NCI-H2196 (cell line): ENCODE measurements around the gene DIDO1.

ENCODE experiments used
- DNase-seq: peaks from one replicate; lab custom pipeline; 2025; ENCODE audit not compliant: unreplicated experiment; lab: John Stamatoyannopoulos, UW

The DIDO1 gene

DNA sequence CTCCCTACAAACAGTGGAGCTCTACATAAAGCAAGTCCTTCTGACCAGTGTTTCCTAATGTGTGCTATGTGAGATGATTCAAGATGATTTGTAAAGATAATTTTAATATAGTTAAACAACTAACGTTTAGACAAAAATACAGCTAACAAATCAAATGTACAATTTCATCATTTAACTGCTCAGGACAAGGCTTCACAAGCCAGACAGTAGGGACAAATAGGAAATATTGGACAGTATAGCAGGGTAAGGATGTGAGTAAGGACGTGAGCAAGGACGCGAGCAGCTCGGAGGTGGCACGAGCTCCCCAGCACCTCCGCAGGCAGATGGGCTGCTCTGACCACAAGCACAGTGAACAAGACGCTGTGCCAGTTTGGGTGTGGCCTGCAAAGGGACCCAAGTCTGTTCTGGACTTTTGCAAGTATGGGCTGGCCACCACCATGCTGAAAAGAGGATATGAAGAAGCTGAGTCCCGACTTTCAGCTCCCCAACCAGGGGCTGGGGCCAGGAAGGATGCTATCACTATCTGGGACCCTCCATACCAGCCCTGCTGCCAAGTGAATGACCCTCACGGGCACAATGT is 14.5 kb downstream of the DIDO1 start:
- no peak for DNase-seq

DNA sequence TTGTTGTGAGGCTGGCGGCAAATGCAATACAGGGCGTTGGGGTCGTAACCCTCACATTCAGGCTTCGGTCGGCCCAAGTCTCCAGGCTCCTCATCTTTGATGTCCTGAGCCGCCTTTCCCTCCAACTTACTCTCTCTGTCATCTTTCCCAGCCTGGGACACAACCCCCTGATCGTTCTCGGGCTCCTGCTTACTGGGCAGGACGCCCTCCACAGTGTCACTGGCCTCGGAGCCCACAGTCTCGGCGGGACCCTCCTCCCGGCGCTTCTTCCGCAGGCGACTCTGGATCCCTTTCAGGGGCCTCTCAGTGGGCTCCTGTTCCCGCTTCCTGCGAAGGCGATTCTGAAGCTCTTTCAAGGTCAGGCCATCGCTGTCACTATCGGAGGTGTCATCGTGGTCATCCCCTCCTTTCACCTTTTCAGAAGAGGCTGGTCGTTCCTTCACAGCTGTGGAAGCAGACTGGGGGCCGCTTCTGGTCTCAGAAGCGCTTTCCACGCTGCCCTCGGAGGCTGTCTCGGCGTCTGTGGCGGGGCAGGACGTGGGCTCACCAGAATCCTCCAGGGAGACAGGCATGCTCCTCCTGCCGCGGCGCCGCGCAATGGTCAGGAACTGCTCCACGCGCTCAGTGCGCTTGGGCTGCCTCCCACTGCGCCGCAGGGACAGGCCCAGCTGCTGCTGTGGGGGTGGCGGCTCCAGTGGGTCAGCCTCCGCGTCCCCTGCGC is 15.4 kb downstream of the DIDO1 start:
- DNase-seq: no peak

DNA sequence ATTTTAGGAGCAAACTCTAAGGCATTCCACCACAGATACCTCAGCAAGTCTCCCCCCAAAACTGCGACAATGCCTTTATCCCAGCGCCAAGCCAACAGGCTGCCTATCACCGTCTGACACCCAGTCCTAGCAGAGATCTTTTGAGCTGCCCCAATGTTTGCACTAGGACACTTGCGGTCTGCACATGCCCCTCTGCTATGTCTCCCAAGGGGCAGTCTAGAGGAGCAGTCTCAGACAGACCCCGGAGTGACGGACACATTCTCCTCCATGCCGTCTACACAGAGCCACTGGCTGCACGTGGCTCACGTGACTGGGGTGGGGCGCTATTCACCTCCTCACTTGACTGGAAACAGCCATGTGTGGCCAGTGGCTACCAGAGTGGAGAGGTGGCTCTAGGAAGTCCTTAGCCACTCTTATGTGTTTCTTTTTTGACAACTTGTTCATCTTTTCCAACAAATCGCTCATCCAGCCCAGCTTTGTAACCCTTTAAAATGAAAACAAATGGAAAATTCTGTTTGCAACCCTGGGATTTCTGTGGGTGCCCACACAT is 16.0 kb downstream of the DIDO1 start:
- no peak for DNase-seq

DNA sequence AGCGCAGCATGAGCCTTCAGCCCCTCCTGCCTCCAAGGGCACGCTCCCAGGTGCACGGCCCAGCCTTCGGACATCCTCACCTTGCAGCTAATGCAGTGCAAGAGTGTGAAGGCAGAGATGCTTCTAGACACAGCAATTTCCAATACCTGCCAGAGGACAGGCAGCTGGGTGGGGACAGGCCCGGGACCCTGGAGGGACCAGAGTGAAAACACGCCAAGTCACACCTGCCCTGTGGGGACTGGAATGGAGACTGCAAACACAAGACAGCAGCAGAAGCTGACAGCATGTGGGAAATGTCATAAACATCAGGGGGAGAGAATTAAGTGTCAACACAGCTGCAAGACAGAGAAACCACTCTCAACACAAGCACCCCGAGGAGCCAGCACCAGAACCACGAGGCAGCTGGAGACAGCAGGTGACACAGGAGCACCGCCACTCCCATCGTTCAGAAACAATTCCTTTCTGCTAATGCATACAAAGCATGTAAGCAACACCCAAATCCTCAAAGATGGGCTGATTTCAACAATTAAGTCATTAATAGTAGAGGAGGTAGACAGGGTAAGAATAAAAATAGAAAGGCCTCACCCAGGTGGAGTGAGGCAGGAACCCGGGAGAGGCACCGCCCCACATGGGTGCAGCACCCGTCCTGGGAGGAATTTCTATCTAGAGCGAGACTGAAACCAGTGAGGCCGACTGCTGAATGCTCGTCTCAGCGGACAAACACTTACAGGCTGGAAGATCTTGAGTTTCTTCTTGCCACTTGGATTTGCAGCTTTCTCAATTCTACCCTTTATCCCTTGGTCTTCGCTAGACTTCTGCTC is 17.1 kb downstream of the DIDO1 start:
- peak; percentile 28 for DNase-seq

DNA sequence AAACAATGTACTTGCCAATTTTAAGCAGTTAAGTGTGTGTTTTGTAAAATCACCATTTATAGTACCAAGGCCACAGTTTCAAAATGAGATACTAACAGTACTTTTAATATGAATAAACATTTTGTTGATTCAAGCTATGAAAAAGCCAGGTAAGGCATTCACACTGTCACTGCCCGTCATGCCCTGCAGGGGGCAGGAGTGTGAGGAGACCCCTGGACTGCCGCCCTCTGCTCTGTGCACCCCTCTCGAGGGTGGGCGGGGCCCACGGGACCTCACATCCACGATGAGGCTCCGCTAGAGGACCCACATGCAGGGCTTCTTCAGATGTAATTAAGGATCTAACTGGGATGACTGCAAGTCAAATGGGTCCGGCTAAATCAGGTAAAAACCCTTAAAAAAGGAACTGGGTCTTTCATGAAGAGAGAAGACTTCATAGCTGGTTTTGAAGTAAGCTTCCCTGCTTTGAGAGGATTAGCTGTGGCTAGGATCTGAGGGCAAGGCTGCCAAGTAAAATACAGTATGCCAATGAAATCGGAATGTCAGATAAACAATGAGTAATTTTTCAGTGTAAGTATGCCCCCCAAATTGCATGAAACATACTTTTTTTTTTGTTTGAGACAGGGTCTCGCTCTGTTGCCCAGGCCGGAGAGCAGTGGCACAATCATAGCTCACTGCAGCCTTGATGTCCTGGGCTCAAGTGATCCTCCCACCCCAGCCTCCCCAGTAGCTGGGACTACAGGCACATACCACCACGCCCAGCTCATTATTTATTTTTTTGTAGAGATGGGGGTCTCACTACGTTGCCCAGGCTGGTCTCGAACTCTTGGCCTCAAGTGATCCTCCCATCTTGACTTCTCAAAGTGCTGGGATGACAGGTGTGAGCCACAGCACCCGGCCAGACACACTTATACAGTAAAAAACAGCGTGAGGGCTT is 18.7 kb downstream of the DIDO1 start:
- no peak for DNase-seq

DNA sequence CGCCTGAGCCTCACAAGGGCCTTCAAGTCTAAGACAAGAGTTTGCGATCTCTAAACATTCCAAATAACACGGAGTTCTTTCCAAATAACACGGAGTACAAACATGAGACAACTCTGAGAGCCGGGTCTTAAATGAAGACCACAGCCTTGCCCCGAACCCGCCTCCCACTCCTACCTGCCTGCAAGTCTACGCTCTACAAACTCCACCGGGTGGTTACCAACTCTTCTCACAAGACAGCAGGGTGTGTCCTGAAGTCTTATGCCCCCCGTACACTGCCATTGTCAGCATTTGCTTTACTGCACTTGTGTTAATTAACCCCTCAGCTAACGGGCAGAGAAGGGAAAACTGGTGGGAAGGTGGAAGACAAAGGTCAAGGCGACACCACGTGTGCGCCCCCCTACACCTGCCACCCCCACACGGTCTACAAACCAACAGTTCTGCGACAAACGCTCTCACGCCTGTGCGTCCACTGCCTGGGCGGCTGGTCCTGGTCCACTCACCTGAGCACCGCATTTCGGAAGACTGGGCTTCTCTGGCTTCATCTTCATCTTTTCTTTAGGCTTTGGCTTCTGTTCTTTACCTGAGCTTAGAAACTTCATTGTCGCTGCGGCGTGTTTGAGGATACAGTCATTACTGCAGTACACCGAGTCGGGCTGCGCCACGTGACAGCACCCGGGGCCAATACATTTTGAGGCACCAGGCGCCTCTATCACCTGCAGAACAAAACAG is 19.5 kb downstream of the DIDO1 start:
- no peak for DNase-seq

DNA sequence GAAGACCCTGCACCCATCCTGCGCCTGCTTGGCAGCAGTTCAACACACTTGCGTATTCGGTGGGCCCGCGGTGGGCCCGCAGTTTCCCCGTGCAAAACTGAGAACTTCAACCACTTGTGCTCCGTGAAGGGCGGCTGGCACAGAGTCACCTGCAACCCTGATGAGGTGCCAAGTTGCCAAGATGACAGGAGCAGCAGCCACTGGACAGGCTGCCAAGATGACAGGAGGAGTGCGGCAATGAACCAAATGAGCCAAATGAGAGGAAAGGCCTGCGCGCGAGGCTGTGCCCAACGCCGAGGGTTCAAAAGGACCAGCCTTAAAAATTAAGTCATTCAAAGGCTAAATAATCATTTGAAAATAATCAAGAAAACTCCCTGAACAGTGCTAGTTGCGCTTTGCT is 20.1 kb downstream of the DIDO1 start:
- DNase-seq: no peak

DNA sequence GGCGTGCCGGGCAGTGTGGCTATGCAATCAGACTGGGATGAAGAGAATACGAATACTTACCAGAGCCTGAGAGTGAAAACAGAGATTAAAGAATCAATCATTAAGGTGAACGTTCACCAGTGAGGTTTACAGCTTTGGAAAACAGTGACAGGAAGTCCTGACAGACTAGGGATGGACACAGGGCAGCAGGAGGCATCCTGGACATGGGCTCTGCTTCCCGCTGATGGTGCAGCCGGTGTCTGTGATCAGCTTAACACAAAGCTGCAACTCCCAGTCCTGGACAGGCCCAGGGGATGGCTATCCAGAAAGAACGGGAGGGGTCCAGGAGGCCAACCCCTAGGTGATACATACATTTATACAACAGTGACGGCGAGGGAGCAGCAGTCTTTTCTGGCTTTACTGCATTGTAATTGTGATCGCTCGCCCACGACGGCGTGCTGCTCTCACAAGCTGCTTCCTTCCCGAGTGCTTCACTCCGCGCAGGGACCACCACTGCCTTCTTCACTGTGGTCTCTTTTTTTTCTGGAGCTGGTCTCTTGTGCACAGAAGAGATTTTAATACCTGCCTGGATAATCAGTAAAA is 20.7 kb downstream of the DIDO1 start:
- no peak for DNase-seq

DNA sequence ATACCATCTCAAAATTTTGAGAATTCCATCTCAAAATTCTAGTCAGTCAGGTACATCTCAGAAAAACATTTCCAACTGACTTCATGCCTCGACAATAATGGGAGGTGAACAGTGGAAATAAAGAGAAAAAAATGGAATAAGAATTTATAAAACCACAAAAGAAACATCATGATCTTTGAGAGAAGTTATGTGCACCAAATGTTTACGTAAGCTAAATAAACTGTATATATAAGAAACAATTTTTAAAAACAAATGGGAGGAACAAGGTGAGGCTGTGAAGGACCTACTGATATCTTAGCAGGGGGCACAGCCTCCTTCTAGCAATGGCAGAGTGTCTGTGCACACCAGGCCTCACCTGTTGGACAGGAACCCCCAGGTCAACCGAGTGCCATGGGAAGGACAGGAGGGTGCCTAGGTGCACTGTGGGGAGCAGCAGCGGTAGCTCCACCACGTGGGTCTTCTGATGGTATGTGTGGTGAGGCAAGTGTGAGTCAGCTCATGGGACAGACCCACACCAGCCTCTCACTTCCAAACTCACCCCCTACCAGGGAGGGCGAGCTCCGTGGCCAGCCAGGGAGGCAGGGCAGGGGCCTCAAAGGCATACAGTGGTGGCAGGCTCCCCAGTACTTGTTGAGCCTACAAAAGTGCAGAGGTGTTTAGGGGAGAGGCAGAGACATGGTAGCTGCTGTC is 23.2 kb downstream of the DIDO1 start:
- no peak for DNase-seq

DNA sequence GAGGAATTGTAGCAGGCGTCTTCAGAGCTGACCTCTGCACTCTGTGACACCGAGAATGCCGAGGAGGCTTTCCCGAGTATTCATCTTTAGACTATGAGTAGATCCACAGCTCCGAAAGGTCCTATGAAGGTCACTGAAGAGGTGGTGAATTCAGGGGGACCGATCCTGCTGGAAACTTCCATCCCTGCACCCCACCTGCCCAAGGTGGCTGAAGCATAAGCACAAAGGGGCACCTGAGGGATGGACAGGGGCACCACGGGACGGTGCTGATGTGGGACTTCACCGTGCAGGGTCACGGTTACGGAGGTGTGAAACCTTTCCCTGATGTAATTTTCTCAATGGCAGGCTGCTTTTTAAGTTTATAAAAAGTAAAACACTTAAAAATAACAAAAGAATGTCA is 24.4 kb downstream of the DIDO1 start:
- no peak for DNase-seq

DNA sequence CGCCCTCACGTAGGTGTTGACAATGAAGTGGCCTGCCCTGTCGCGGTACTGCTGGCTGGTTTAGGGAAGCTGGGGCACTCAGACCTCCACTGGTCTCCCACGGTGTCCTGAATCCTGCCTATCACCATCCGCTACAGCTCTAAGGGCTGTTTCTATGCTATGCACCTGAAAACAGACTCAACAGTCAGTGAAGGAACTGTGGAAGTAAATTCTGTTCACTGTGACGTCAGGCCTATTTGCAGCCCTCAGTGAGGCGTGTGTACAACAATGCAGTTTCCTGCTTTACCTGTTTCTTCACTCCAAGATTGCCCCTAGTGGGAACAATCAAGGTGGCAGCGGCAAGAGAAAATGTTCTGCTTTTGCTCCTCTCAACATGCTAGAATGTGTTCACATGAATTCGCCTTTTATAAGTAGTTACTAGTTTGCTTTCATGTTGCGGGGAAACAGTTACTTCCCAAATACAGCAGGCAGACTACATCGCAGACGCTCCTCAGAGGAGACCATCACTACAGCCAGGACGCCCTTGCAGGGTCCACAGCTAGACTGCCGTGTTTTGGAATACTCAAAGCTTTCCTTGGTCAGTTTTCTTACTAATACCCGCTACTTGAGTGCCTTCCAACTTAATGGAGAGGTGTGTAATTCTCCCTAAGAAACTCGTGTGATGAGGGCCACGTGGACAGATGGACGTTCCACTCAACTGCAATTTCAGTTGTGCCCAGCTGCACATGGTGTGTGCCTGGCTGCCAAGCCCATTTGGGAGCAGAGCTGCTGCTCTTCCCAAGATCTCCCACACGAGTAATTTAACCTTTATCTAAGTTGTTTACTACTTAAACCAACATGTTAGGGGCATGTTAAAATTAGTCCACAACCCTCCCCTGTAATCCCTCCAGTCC is 25.4 kb downstream of the DIDO1 start:
- DNase-seq: peak; percentile 65

DNA sequence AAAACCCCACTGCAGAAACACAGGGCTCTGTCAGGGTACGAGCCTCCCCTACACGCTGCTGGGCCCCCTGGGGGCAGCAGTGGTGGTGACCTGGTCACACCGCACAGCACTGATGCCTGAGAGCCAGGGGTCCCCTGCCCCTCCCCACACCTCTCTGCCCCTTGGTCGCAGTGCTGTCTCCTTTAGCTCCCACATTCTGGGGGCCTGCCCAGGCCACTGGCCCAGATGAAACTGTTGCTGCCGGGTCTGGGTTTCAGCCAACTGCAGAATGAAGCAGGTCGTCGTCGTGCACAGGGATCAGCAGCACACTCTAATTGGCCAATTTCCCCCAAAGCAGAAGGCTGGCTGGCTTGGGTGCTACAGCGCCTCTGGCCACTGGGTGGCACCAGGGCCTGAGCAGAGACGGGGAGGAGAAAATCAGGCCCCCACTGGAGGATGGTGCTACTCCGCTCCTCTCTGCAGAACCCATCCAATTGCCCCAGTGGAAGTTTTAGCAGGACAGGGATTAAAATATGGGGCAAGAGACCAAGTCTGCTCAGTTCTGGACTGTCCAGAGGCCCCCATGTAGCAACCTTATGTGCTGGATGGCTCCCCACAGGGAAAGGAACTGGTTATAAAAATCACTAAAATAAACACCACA is 26.1 kb downstream of the DIDO1 start:
- peak; percentile 83 for DNase-seq

DNA sequence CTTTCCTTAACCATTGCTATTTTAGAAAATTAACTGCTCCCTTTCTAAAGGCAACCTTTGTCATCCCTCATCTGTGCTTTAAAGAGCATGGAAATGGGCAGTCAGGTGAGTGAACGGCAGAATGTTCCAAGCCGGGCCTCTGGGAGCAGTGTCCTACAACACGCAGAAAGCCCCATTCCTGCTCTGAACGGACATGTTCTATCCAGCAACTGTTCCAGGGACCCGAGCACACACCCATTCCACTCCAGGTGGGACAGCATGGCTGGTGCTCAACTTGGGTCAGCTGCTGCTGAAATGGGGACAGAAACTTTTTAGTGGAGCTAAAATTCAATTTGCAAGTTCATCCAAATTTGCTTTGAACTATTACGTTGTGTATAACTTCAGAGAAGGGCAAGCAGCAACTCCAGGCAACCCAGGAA is 26.7 kb downstream of the DIDO1 start:
- no peak for DNase-seq

DNA sequence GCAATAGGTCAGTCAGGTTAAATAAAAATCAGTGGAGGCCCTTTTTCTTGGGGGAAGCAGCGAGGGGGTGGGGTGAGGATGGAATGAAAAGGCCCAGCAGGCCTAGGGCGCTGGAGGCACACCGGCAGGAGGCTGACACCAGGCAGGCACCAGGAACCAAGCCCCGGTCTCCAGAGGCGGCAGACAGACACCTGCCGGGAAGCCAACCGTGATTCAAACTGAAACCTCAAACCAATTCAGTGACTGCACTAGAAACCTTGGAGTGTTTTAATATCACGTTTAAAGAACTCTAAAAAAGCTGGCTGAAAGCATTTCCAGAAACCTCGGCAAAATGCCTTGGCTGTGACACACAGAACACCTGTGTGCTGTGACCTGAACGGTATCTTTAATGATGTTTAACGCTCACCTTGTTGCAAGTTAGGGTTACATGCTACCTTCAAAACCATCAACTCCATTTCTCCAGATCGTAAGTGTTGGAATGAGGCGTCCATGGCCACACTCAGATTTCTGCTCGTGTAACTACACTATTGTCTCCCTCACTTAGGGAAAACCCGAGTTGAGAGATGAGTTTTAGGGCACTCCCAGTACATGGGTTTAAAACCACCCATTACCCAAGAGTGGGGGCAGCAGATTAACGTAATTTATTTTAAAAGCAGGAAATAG is 27.2 kb downstream of the DIDO1 start:
- no peak for DNase-seq

DNA sequence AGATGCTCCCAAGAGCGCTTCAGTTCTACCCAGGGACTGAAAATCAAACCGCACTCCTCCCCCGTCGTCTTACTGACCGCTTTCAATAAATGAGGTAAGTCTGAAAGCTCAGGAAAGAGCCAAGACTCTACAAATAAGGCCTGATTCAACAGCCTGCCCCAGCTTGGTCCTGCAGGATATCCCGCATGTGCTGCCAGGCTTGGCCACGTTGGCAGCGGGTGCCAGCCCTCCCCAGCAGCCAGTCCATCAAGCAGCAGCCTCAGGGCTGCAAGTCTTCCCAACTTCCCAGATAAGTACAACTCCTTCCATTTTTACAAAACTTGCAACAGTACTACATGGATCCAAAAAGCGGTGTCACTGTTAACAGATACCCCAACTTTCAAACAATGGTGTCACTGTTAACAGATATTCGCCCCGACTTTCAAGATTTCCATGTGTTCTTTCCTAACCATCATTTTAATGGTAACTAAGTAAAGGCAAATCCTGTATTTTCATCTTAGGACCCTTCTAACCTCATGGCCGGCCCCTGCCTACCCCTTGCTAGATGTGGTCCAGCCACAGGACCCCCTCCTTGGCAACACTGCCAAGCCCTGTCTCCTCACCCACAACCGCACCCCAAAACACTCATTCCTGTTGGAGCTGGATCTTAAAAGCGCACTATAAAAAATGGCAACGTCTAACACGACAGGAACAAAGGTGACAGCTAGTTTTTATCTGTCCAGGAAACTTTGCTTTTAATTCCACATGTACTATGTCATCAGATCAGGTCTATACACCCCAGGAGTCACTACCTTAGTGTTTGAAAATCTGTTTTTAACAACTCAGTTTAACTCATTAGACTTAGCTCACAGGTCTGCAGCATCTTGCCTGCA is 28.0 kb downstream of the DIDO1 start:
- no peak for DNase-seq

DNA sequence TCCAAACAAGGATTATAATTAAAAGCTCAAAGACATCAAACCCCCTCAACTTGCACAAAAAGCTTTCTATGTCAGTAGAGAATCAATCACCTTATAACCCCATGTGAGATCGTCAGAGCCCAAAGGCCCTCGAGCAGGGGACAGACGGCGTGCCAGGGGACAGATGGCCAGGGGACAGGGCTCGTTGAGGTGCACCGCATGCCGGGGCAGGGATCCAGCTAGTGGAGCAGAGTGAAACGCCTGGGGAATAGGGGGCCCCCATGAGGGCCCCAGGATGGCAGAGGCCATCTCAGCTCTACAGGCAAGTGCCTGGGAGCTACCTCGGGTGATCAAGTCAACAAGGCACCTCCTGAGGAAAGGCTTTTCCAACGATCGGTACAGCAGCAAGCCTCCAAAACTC is 28.6 kb downstream of the DIDO1 start:
- DNase-seq: no peak
